ENCODE data around the gene MYH14.
"Not testable (repeated sequence)": the region's sequence is repeated elsewhere in the genome, so short reads cannot be mapped to it uniquely, and the experiment has no call there.

The MYH14 gene

DNA sequence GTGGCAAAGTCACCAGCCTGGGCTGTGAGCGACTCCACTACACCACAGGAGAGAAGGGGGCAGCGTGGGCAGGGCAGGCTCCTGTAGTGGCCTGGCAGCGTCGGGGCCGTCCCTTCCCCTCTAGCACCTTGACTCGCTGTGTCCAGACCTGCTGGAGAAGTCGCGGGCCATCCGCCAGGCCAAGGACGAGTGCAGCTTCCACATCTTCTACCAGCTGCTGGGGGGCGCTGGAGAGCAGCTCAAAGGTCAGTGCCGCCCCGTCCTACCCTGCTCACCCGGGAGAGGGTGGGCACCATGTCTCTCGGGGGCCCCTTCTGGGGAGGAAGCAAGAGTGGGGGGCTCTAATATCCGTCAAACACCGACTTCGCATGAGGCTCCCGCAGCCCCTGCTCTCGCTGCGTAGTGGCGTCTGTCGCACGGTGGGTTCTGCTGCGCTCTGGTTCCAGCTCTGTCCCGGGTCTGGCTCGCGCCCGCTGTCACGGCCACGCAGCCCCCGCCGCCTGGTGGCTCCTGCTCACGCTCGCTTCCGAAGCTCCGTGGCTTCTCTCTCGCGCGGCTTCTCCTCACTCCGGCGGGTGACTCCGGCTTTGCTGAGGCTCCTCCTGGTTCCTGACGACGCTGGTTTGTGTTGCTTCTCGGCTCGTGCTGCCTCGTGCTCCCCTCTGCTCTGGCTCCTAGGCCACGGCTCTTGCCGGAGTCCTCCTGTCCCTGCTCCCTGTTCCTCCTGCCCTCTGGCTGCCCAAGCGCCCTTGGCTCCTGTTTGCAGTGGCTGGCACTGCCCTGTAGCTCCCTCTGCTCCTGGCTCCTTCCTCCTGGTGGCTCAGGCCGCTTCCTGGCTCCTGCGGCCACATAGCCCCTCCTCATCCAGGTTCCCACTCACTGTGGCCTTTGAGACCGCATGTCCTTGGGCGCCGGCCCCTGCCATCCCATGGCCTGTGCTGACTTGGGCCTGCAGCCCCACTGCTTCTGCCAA lies 27.2 kb downstream of the MYH14 start:
- no peak for DNase-seq

DNA sequence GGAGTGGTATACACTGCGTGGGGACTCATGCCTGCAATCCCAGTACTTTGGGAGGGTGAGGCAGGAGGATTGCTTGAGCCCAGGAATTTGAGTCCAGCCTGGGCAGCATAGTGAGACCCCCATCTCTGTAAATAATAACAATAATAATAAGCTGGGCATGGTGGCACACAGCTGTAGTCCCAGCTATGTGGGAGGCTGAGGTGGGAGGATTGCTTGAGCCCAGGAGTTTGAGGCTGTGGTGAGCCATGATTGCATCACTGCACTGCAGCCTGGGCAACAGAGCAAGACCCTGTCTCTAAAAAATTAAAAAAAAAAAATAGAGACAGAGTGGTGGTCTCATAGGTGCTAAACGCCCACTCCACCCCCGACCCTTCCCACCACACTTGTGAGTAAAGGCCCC lies 28.0 kb downstream of the MYH14 start:
- not testable (repeated sequence) for DNase-seq

DNA sequence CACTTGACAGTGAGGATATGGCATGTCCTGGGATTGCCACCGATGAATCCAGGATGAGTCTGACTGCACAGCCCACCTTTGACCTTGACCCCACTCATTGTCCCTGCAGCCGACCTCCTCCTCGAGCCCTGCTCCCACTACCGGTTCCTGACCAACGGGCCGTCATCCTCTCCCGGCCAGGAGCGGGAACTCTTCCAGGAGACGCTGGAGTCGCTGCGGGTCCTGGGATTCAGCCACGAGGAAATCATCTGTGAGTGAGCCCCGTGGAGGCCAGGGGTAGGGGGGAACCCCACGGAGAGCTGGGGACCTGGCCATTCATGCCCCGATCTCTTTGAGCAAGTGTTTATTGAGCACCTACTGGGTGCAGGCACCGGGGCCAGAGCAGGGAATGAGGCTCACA lies 28.4 kb downstream of the MYH14 start:
- no peak for DNase-seq

DNA sequence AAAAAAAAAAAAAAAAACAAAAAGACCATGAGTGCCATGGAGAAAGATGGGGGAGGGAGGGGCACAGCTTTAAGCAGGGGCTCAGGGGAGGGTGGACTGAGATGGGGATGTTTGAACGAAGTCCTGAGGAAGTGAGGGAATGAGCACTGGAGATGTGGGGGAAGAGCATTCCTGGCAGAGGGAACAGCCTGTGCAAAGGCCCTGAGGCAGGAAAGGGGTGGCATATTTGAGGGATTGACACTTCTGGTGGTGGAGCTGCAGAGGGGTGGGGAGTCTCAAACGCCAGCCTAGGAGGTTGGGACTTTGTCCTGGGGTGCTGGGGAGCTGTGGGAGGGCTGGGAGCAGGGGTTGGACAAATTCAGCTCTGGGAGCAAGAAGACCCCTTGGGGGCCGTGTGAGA lies 29.2 kb downstream of the MYH14 start:
- no peak for DNase-seq

DNA sequence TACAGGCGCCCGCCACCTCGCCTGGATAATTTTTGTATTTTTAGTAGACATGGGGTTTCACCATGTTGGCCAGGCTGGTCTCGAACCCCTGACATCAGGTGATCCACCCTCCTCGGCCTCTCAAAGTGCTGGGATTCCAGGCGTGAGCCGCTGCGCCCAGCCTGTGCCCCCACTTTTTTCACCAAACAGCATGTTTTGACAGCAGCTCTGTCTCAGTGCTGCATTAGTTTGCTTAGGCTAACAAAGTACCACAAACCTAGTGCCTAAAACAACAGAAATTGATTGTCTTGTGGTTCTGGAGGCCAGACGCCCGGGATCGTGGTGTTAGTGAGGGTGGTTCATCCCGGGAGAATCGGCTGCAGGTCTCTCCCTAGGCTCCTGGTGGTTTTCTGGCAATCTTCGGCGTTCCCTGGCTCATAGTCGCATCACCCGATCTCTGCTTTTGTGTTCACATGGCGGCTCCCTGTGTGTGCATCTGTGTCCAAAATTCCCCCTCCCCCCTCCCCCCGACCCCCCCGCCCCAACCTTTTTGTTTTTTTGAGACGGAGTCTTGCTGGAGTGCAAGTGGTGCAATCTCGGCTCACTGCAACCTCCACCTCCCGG lies 30.0 kb downstream of the MYH14 start:
- DNase-seq = no peak

DNA sequence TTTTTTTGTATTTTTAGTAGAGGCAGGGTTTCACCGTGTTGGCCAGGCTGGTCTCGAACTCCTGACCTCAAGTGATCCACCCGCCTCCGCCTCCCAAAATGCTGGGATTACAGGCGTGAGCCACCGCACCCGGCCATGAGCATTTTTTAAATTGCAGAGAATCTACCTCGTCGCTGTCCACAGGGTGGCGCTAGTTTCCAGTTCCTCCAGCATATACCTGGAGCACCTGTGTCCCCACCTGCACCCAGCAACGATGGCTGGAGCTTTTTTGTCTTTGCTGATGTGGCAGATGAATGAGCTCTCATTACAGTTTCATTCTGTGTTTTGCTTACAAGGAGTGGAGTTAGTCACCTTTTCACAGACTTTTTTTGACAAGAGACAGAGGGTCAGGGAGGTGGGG lies 34.1 kb downstream of the MYH14 start:
- DNase-seq = not testable (repeated sequence)

DNA sequence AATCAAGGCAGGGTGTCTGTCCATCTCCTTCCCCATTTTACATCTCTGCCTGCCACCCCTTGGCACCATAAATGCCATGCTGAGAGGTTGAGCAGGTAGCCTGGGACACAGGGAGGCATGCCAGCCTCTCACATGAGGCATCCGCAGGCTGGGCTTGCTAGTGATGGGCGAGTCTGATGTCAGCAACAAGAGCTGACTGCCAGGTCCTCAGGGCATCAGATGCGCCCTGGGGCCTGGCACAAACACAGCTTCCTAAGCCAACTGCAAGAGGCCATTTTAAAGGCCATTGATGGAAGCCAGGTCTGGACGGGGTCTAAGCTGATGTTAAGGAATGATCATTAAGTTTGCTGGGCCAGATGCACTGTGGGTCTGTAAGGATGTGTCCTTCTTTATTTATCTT lies 34.6 kb downstream of the MYH14 start:
- DNase-seq = no peak

DNA sequence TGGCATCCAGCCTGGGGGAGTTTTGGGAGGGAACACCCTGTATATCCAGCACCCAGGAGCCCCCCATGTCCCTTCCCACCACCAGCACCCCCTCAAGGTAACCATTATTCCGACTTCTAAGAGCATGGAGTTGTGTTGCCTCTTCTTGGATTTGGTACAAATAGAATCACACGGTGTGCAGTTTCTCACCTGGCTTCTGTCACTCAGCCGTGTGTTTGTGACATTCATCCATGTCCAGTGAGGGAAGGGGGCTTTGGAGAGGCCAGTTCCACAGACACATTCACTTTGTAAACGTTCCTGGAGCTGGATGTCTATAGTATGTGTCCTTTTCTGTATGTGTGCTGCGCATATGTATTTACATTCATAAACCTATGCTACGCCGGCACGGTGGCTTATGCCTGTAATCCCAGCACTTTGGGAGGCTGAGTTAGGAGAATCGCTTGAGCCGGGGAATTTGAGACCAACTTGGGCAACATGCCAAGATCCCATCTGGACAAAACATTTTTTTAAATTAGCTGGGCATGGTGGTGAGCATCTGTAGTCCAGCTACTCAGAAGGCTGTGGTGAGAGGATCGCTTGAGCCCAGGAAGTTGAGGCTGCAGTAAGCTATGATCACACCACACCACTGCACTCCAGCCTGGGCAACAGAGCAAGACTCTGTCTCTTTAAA lies 36.6 kb downstream of the MYH14 start:
- no peak for DNase-seq

DNA sequence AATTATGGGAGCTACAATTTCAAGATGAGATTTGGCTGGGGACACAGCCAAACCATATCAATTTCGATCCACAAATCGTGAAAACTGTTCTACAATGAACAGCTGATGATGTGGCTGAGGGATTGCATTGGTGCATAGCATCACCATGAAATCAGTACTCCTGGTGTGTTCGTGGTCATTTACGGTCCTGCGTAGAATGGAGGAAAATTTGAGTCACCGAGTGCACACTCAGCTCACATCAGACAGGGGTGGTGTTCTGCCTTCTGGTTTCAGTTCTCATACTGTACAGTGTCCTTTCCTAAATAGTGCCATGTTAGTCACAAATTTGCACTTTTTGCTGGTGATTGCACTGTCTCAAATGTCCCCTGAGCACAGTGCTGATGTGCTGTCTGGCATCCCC lies 39.2 kb downstream of the MYH14 start:
- DNase-seq = no peak

DNA sequence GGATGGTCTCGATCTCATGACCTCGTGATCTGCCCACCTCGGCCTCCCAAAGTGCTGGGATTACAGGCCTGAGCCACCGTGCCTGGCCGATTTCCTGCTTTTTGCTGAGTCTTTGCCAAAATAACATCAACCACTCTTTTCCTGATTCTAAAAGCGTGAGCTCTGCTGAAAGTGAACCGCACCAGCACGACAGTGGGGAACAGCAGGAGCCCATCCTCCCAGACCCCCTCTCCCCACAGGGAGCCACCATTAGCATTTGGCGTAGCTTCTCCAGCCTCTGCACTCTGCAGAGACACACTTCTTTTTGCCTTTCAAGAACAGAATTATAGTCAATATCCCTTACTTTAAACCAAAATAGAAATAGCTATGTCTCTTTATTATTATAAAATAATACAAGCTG lies 41.3 kb downstream of the MYH14 start:
- no peak for DNase-seq

DNA sequence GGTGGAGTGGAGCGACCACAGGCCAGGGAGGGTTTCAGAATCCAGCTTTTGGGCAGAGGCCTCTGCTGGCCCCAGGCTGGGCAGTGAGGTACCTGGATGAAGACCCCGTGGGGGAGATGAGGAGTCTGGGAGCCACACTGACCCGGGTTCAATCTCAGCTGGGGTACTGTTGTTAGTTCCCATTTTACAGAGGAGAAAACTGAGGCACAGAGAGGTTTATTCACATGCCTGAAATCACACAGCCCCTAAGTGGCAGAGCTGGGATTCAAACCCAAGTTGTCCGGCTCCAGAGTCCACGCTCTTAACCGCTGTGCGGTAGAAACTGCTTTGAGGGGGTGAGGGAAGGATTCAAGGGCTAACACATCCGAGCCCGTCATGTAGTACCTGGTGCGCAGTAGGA lies 45.0 kb downstream of the MYH14 start:
- DNase-seq = no peak

DNA sequence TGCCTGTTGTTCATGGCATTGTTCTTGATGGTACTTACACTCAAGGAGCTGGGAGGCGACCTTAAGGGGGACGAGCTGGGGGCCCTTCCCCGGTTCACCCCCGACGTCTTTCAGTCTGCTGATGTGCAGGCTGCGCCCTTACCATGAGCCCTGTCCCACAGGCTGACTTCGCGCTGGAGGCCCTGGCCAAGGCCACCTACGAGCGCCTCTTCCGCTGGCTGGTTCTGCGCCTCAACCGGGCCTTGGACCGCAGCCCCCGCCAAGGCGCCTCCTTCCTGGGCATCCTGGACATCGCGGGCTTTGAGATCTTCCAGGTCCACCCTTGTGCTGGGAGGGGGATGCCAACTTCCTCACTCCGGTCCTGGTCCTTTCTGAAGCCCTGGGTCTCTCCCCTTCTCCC lies 45.4 kb downstream of the MYH14 start:
- DNase-seq = no peak

DNA sequence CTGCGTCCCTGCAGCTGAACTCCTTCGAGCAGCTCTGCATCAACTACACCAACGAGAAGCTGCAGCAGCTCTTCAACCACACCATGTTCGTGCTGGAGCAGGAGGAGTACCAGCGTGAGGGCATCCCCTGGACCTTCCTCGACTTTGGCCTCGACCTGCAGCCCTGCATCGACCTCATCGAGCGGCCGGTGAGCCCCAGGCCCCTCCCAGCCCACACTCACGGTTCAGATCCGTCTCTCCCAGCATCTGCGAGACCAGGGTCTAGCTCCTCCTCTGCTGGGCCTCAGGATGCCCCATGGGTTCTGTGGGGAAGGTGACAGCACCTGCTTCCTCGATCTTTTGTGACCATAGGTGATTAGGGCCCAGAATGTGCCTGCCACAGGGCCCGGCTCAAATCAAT lies 46.2 kb downstream of the MYH14 start:
- DNase-seq = no peak

DNA sequence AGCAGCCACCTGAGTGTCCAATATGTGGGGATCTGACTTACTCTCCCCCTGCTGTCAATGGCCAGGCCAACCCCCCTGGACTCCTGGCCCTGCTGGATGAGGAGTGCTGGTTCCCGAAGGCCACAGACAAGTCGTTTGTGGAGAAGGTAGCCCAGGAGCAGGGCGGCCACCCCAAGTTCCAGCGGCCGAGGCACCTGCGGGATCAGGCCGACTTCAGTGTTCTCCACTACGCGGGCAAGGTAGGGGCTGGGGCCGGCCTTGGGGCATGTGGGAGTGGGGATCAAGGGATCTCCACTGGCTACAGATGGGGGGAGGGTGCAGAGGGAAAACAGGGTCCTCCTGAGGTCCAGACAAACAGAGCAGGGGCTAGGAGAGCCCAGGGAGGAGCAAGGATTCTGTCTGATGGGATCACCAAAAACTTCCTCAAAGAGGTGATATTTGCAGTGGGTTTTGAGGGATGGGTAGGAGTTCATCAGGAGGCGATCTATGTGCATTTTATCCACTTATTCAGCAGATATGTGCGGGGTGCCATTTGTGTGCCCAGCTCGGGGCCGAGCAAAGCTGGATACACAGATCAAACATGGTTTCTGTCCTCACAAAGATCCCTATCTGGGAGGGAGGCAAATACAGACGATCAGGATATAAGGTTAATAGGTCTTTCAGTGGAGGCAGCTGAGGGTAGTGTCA lies 47.2 kb downstream of the MYH14 start:
- no peak for DNase-seq

DNA sequence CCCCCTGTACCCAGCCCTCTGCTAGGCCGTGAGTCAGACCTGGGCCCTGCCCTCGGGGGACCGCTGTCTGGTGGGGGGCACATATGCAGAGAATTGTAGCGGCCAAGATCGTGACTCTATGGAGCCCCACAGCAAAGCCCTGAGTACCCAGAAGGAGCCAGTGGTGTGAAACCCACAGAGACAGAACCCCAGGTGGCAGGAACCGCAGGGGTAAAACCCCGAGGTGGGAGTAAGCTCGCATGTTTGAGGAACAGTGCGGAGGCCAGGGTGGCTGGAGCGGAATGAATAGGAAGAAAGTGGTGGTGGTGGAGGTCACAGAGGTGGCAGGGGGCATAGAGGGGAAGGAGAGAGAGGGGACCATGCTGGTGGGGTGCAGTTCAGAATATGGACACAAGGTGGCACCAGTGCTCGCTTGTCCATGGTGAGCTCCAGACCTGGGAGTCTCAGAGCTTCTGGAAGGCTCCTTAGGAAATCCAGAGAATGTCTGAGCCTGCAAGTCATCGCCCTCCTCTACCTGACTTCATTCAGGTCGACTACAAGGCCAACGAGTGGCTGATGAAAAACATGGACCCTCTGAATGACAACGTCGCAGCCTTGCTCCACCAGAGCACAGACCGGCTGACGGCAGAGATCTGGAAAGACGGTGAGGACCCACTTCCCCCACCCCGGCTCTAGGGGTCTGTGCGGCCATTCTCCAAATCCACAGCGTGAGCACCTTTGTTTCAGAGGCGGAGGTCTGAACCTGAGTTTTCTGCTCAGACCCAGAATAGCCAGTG lies 48.9 kb downstream of the MYH14 start:
- no peak for DNase-seq

DNA sequence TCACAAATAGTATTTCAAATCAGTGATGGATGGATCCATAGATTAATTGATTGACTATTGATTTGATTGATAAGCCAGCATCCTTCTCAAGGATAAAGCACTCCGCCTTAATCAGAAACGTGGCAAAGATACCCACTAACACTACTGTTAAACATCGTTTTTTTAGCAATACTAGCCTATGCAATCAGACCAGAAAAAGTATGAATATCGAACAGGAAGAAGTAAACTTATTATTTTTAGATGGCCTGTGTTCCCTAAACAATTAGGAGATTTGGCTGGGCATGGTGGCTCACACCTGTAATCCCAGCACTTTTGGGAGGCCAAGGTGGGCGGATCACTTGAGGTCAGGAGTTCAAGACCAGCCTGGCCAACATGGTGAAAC lies 49.5 kb downstream of the MYH14 start:
- no peak for DNase-seq

DNA sequence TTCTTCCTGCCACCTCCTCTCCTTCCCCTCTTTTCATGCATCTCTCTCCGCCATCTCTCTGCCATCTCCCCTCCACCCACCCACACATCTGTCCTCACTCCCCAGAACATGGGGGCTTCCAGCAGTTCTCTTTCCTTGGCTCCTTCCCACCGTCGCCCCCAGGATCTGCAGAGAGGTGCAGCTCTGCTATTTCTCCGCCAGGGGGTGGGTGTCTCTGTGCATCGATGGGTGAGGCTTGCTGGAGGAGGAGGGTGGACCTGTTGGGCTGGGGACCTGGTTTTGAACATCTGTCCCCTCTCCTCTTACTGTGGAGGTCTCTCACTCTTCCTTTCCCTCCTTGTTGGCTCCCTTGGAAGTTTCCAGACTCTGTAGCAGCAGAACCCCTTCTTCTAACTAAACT lies 51.7 kb downstream of the MYH14 start:
- DNase-seq = no peak

DNA sequence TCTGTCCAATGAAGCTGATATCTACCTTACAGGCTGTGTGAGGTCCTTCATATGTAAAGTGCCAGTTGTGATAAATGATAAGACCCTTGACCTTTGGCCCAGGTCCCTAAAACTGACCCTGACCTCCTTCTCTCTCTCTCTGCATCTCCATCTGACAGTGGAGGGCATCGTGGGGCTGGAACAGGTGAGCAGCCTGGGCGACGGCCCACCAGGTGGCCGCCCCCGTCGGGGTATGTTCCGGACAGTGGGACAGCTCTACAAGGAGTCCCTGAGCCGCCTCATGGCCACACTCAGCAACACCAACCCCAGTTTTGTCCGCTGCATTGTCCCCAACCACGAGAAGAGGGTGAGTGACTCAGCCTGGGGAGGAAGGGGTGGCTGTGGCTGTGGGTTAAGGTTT lies 53.7 kb downstream of the MYH14 start:
- no peak for DNase-seq

DNA sequence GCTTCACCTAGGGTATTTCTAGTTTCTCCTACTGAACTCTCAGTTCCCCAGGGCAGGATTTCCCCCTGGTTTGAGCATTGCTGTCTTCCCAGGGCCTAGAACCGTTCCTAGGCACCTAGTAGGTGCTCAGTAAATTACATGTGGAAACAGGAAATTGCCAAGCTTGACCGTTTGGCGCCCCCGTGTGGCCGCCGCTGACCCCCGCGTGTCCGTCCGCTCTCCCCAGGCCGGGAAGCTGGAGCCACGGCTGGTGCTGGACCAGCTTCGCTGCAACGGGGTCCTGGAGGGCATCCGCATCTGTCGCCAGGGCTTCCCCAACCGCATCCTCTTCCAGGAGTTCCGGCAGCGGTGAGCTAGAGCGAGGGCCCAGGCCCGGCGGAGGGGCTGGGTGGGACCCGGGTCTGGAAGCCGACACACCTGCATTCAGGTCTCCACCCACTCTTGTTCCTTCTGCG lies 55.5 kb downstream of the MYH14 start:
- no peak for DNase-seq

DNA sequence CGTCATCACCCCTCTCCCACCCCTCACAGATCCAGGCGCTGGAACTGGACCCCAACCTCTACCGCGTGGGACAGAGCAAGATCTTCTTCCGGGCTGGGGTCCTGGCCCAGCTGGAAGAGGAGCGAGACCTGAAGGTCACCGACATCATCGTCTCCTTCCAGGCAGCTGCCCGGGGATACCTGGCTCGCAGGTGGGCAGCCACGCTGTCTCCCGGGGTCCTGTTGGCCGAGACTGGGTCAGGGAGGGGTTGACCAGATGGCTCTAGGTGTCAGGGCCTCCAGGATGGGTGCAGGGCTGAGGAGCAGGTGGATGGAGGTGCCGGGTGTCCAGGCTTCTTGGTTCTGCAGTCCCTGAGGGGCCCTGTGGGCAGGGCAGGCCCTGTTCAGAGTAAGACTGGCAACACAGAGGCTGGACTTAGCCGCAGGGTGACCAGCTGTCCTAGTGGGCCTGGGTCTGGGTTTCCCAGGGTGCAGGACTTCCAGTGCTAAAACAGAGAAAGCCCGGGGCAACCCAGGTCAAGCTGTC lies 58.1 kb downstream of the MYH14 start:
- DNase-seq = no peak

DNA sequence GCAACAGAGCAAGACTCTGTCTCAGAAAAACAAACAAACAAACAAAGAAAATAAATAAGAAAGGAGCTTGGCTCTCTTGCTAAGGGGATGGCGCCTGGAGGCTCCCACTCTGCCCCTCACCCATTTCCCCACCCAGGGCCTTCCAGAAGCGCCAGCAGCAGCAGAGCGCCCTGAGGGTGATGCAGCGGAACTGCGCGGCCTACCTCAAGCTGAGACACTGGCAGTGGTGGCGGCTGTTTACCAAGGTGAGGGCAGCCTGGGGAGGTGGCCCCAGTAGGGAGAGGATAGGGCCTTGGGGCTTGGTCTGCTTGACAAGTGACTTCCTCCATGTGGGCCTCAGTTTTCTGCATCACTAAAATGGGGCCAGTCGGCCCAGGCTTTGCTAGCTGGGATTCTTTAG lies 59.8 kb downstream of the MYH14 start:
- DNase-seq = no peak

DNA sequence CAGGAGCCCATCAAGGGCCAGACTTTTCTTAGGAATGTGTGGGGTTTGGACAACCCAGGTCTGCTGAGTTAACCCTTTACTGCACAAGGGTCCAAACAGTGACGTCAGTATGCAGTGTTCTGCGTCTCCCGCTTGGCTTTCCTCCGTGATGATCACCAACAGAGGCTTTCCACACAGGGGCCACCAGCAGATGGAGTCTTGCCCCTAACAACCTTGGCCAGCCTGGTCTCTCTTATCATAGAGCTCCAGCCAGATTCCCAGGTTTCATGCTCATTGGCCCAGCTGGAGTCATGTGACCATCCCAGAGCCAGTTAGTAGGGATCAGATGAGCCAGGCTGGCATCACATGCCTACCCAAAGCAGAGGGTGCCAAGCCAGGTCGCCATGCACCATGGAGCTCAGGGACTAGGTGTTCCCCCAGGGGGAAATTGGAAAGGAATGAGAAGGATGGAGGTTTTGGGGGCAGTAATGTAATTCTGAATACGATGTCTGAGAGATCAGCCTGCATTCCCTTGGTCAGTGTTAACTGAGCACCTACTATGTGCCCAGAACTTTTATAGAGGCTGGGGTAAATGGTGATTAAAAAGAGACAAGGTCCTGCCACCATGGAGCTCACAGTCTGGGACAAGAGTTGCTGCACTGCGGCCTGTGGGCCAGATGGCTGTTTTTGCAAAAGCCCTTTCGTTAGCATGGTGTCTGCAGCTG lies 61.2 kb downstream of the MYH14 start:
- no peak for DNase-seq
